Adrenal gland (tissue), 12 donors: ENCODE measurements around the gene C5orf22. TPM values are rescaled to one million over a fixed set of nuclear protein-coding genes. Genes with fewer than 3 reads are reported as not detected.

Experiments
- DNase-seq, 7 donors: peaks; one replicate each; pipeline ENCODE4 v3.0.0-alpha.2; 2019 to 2020
- H3K27ac ChIP-seq, 5 donors: fragments of 200-600 bp; sonication (generic) in 4 of 5; 1 replicate in 3 of 5; 2 replicates in 2 of 5; pipeline versions ENCODE4 v1.5.1 to v1.8.0; 2016 to 2020; ENCODE audit warnings: mild to moderate bottlenecking in 1 of 5
- H3K27me3 ChIP-seq: fragments of 200-600 bp; 2 replicates; pipeline ENCODE4 v1.8.0; 2021
- H3K36me3 ChIP-seq, 2 donors: fragments of 200-600 bp; replicated peaks in 1 of 2; 1 replicate in 1 of 2; 2 replicates in 1 of 2; pipeline versions ENCODE4 v1.5.1 to v1.8.0; 2018 to 2022
- H3K4me1 ChIP-seq, 2 donors: fragments of 200-600 bp; replicated peaks in 1 of 2; 1 replicate in 1 of 2; 2 replicates in 1 of 2; pipeline versions ENCODE4 v1.5.1 to v1.8.0; 2018 to 2021
- H3K4me3 ChIP-seq, 4 donors: fragments of 200-600 bp; sonication (generic) in 3 of 4; one replicate each; pipeline ENCODE4 v1.5.1; 2016 to 2018
- H3K9me3 ChIP-seq, 3 donors: fragments of 200-600 bp; sonication (generic) in 1 of 3; replicated peaks in 1 of 3; 1 replicate in 2 of 3; 2 replicates in 1 of 3; pipeline versions ENCODE4 v1.5.1 to v1.8.0; 2016 to 2021
- POLR2A ChIP-seq, 2 donors: fragments of 450-650 bp; IDR thresholded peaks; one replicate each; pipeline ENCODE4 v1.6.1; 2017; ENCODE audit warnings: antibody characterized with exemption in 2 of 2, mild to moderate bottlenecking in 2 of 2, moderate library complexity in 1 of 2
- WGBS, 4 donors: extraction: QIAGEN DNeasy Blood & Tissue Kit in 2 of 4; methylation state at CpG; one replicate each; pipeline versions ENCODE4 v1.1.5 to v1.1.7; 2013 to 2017; 5-methylcytosine and 5-hydroxymethylcytosine counted together
- intact Hi-C, 2 donors: fragments of 100-400 bp; cut with DNase I; formaldehyde crosslinking; loops; one replicate each; pipeline versions ENCODE4 v1.14.1 to v1.15.0; 2022 to 2023
- polyA plus RNA-seq, 3 donors: library from polyadenylated mRNA; stranded (reverse); fragments of 200-250 nt in 2 of 3; fragments of 350-450 nt in 1 of 3; fragmentation: Illumina TruSeq in 1 of 3; extraction: RNeasy Lipid Tissue Mini Kit (QIAGEN cat#74804) in 1 of 3; gene quantifications; one replicate each; pipeline ENCODE4 v1.2.3, GENCODE V29; 2013 to 2014
- total RNA-seq, 9 donors: library from RNA; depleted of rRNA in 4 of 9; stranded (reverse); fragments of >200 nt in 4 of 9; fragments of 120-200 nt in 1 of 9; fragmentation: NEBNext Ultra II Directional in 1 of 9; extraction: Animal tissue kit (Norgen Biotek cat#: 25700) in 1 of 9; gene quantifications; one replicate each; pipeline versions ENCODE4 v1.1.0 to v1.2.4, GENCODE V29; 2013 to 2023
- TF ChIP-seq, protein P1 (sequence below), 6 experiments: fragments of 450-650 bp in 4 of 6; fragments of 200-600 bp in 2 of 6; sonication (generic) in 1 of 6; IDR thresholded peaks; 1 replicate in 5 of 6; 2 replicates in 1 of 6; pipeline versions ENCODE4 v1.5.1 to v1.8.0; 2016 to 2021; ENCODE audit warnings: antibody characterized with exemption in 6 of 6, mild to moderate bottlenecking in 2 of 6, moderate library complexity in 1 of 6
- donor health status: healthy with polysubstance abuse.
- donor health status: Bipolar disorder and iron deficiency.
- donor health status: DM: yes; HTN: yes; CAD: no.
- donor health status: DM: no; HTN: no; CAD: no.
- donor health status: DM: no; HTN: no; CAD: no.
- donor health status: DM: yes; HTN: yes; CAD: no.

C5orf22 gene
- total and polyA plus RNA-seq, 12 donors, result 3.8 to 24.0 (median 16.9) TPM

- no peak for TF ChIP-seq POLR2A (IDR thresholded peaks at IDR 0.05)
- TF ChIP-seq, protein P1, sequence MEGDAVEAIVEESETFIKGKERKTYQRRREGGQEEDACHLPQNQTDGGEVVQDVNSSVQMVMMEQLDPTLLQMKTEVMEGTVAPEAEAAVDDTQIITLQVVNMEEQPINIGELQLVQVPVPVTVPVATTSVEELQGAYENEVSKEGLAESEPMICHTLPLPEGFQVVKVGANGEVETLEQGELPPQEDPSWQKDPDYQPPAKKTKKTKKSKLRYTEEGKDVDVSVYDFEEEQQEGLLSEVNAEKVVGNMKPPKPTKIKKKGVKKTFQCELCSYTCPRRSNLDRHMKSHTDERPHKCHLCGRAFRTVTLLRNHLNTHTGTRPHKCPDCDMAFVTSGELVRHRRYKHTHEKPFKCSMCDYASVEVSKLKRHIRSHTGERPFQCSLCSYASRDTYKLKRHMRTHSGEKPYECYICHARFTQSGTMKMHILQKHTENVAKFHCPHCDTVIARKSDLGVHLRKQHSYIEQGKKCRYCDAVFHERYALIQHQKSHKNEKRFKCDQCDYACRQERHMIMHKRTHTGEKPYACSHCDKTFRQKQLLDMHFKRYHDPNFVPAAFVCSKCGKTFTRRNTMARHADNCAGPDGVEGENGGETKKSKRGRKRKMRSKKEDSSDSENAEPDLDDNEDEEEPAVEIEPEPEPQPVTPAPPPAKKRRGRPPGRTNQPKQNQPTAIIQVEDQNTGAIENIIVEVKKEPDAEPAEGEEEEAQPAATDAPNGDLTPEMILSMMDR (IDR thresholded peaks at IDR 0.05), result no peak
- H3K36me3 ChIP-seq, result peaks cover 0 to 73% of the 10 kb centered on the region in 2 donors
- H3K4me3 ChIP-seq, result no peak overlapping the region
- no peaks in the 10 kb centered on the region for H3K4me1 ChIP-seq
- 87 to 97% (median 91%) methylated on average over 3 to 6 of the region's 6 CpGs for WGBS, 4 donors
- no peaks in the 10 kb centered on the region for H3K27me3 ChIP-seq
- intact Hi-C loops, result no loop called here
- no peak for DNase-seq
- no peaks in the 10 kb centered on the region for H3K9me3 ChIP-seq
- H3K27ac ChIP-seq, result no peak overlapping the region
These were observed 35.2 kb upstream of the C5orf22 start for GRCh38 chr5:31496891-31497290.

GRCh38 chr5:31500256-31500655, 31.8 kb upstream of the C5orf22 start:
- intact Hi-C loops, result no loop called here
- no peak overlapping the region for H3K4me3 ChIP-seq
- no peaks in the 10 kb centered on the region for H3K9me3 ChIP-seq
- H3K36me3 ChIP-seq, result peaks cover 0 to 64% of the 10 kb centered on the region in 2 donors
- no peak for TF ChIP-seq POLR2A (IDR thresholded peaks at IDR 0.05)
- TF ChIP-seq, protein P1 (IDR thresholded peaks at IDR 0.05), result no peak
- no peaks in the 10 kb centered on the region for H3K27me3 ChIP-seq
- DNase-seq, result no peak
- H3K4me1 ChIP-seq, result no peaks in the 10 kb centered on the region
- WGBS, 4 donors, result 95 to 98% (median 96%) methylated on average over 4 of the region's 4 CpGs
- no peak overlapping the region for H3K27ac ChIP-seq

GRCh38 chr5:31502506-31502905, 29.6 kb upstream of the C5orf22 start:
- Histone ChIP-seq H3K27ac (no peak overlapping the region), H3K4me3 (no peak overlapping the region), H3K36me3 (peaks cover 0 to 49% of the 10 kb centered on the region in 2 donors), H3K9me3 (no peaks in the 10 kb centered on the region), H3K27me3 (no peaks in the 10 kb centered on the region), H3K4me1 (no peaks in the 10 kb centered on the region)
- 93 to 100% (median 97%) methylated on average over 4 of the region's 4 CpGs for WGBS, 4 donors
- DNase-seq, result no peak
- intact Hi-C loops, result no loop called here
- no peak for TF ChIP-seq POLR2A (IDR thresholded peaks at IDR 0.05)
- TF ChIP-seq, protein P1 (IDR thresholded peaks at IDR 0.05), result no peak

- no peaks in the 10 kb centered on the region for H3K27me3 ChIP-seq
- no peaks in the 10 kb centered on the region for H3K4me1 ChIP-seq
- peaks cover 0 to 51% of the 10 kb centered on the region in 2 donors for H3K36me3 ChIP-seq
- H3K9me3 ChIP-seq, result no peaks in the 10 kb centered on the region
- no peak overlapping the region for H3K27ac ChIP-seq
- no peak overlapping the region for H3K4me3 ChIP-seq
- WGBS, 4 donors, result 89 to 94% (median 90%) methylated on average over 10 of the region's 10 CpGs
- intact Hi-C loops, result no loop called here
- no peak for DNase-seq
- TF ChIP-seq, protein P1 (IDR thresholded peaks at IDR 0.05), result no peak
- TF ChIP-seq POLR2A (IDR thresholded peaks at IDR 0.05), result no peak
These were observed 27.6 kb upstream of the C5orf22 start for GRCh38 chr5:31504529-31504928.
